Keratinocyte (primary cell): Measurements from ENCODE around the gene HPCAL1.

Source experiments
- CTCF ChIP-seq, 3 experiments: IDR thresholded peaks in 1 of 3; conservative IDR thresholded peaks in 1 of 3; optimal IDR thresholded peaks in 1 of 3; 2 replicates in 2 of 3; 3 replicates in 1 of 3; pipeline versions ENCODE3 to v1.5.1; 2011; ENCODE audit warnings: low read length in 3 of 3, mild to moderate bottlenecking in 3 of 3, moderate library complexity in 2 of 3, control low read depth in 1 of 3, inconsistent platforms in 1 of 3; ENCODE audit not compliant: insufficient read depth in 2 of 3; ENCODE audit errors: extremely low read depth in 1 of 3
- EZH2 ChIP-seq: IDR thresholded peaks from one replicate; pipeline ENCODE4 v1.6.1; 2012; ENCODE audit warnings: inconsistent platforms, mild to moderate bottlenecking, low read length, moderate library complexity

DNA sequence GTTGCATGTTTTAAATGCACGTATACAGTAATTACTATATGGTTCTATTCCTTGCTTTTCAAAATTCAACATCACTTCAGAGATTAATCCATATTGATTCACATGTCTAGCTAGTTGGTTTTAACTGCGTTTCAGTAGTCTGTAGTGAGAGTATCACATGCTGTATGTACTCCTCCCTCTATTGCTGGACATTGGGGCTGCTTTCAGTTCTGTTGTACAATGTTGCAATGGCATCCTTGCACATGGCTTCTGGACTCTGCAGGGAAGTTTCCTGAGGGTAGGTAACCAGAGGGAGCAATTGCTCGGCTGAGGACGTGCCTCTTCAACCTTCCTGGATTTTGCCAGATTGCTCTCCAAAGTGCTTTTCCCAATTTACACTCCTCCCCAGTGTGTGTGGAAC is 10.7 kb upstream of the HPCAL1 start:
- TF ChIP-seq EZH2 (no peak), CTCF (optimal IDR thresholded peaks at IDR 0.05 in 1 of 3, IDR thresholded peaks at IDR 0.05 in 1 of 3, conservative IDR thresholded peaks at IDR 0.05 in 1 of 3; ENCODE audit: extremely low read depth in 1 of 3, insufficient read depth in 2 of 3, low read length in 3 of 3) (no peak)
